ENCODE measurements around the gene SLC66A2. TPM values are rescaled to one million over a fixed set of nuclear protein-coding genes. Genes with fewer than 3 reads are reported as not detected.

SLC66A2 gene
- total RNA-seq, 4 donors from 2014 or later: 41.4 to 310 (median 78.5) TPM

DNA sequence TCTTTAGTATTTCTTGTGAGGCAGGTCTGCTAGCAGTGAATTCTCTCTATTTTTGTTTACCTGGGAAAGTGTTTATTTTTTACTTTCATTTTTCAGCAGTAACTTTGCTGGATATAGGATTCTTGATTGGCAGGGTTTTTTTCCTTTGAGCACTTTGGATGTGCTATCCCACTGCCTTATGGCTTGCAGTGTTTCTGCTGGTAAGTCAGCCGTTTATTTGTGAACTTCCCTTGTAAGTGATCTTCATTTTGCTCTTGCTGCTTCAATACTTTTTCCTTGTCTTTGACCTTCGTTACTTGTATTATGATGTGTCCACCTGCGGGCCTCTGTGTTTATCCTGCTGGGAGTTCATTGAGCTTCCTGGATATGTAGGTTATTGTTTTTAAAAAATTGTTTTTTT is 54.7 kb downstream of the SLC66A2 start:
- TF ChIP-seq, protein P1, sequence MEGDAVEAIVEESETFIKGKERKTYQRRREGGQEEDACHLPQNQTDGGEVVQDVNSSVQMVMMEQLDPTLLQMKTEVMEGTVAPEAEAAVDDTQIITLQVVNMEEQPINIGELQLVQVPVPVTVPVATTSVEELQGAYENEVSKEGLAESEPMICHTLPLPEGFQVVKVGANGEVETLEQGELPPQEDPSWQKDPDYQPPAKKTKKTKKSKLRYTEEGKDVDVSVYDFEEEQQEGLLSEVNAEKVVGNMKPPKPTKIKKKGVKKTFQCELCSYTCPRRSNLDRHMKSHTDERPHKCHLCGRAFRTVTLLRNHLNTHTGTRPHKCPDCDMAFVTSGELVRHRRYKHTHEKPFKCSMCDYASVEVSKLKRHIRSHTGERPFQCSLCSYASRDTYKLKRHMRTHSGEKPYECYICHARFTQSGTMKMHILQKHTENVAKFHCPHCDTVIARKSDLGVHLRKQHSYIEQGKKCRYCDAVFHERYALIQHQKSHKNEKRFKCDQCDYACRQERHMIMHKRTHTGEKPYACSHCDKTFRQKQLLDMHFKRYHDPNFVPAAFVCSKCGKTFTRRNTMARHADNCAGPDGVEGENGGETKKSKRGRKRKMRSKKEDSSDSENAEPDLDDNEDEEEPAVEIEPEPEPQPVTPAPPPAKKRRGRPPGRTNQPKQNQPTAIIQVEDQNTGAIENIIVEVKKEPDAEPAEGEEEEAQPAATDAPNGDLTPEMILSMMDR (IDR thresholded peaks at IDR 0.05; ENCODE audit: low read depth): no peak

DNA sequence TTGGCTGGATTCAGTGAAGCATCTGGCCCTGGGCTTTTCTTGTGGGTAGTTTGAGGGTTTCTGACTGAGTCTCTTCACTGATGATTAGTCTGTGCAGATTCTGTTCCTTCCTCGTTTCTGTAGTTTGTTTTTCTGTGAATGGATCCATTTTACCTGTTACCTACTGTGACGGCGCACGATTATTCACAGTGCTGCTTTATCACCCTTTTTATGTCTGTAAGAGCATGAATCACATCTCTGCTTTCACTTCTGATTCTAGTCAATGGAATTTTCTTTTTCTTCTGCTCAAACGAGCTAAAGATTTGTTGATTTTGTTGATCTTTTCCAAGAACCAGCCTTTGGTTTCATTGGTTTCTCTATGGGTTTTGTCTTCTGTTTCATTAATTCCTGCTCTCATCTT is 60.8 kb downstream of the SLC66A2 start:
- TF ChIP-seq, protein P1 (IDR thresholded peaks at IDR 0.05; ENCODE audit: low read depth): no peak

DNA sequence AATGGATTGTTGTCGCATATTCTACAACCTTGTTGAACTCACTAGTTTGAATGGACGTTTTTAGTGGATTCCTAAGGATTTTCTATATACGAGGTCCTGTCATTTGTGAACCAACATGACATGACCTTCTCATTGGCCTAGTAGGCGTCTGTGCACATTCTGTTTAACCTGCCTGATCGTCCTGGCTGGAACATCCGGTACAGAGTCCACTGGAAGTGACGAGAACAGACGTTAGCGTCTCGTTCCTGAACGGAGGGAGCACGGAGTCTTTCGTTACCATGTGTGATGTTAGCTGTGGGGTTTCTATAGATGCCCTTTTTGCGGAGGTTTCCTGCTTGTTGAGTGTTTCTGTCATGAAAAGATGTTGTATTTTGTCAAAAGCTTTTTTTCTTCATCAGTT is 61.9 kb downstream of the SLC66A2 start:
- TF ChIP-seq, protein P1 (IDR thresholded peaks at IDR 0.05; ENCODE audit: low read depth): no peak

DNA sequence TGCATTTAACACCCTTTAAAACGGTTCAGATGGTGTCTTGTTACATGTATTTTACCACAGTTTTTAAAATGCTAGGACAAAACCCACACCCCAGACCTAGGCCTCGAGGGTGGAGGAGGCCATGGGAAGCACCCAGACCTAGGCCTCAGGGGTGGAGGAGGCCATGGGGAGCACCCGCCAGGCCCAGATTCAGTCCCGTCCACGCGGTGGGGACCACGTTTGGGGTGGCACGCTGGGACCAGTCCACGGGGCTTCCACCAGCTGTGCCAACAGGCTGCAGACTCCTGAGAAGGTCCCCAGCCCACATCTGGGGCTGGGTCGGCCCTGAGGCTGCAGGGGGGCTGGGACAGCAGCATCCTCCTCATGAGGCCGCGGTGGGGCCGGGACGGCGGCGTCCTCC is 63.4 kb downstream of the SLC66A2 start:
- TF ChIP-seq, protein P1 (IDR thresholded peaks at IDR 0.05; ENCODE audit: low read depth): no peak

DNA sequence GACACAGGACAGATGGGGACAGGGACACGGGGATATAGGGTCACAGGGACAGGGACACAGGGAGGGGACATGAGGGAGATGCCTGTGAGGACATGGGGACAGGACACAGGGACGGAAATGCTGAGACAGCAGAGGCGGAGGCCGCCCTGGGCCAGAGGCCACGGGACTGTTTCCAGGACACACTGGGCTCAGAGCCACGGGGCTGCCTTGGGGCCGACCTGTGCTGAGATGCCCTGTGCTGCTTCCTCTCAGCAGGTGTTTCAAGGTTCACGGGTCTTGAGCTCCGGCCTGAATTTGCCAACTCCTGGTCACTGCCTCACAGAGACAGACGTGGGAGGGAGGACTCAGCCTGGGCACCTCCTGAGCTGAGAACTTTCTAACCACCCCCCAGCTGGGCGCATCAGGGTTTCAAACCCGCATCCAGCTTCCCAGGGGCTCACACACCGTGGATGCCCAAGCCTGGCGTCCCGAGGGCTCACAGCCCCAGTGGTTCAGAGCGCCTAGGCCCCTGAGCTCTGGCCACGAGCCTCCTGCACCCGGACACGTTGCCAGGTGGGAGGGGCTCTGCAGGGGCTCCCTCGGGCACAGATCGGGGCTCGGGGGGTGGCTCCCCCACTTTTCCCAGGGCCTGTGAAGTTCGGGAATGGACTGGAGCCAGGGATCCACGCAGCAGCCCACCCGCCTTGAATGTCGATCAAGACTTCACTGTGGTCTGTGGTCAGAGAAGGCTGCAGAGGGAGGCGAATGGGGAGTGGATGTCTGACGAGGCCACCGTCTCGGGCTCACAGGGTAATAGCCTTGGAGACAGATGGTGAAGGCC is 64.1 kb downstream of the SLC66A2 start:
- TF ChIP-seq, protein P1 (IDR thresholded peaks at IDR 0.05; ENCODE audit: low read depth): no peak

DNA sequence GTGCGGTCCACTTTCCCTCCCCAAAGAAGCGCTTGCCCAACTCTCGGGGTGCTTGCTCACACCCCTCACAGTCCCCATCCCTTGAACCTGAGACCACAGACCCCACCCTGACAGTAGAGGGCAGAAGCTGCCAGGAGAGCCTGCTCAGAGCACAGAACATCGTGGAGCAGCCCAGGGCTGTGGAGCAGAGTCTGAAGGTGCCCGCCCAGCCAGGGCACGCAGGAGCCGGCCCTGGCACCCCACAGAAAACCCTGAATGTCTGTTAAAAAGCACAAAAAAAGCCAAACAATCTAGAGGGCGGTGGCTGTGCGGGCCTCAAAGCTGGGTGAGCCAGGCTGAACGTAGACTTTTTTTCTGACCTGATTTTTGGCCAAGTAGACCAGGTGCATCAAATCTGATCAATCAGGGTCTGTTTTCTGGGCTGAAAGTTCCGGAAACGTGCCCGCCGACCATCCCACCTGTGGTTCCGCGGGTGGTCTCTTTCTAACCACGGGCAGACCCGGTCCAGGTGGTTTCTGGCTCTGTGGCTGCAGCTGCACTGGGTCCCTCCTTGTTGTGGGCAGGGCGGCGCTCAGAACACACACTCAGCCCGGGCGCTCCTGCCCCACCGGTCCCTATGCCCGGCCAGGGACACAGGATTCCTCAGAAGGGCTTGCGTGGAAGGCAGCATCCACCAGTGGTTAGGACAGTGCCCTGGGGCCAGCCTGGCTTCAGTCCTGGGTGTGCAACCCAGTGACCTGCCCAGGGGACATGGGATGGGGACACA is 66.3 kb downstream of the SLC66A2 start:
- TF ChIP-seq, protein P1 (IDR thresholded peaks at IDR 0.05; ENCODE audit: low read depth): no peak

DNA sequence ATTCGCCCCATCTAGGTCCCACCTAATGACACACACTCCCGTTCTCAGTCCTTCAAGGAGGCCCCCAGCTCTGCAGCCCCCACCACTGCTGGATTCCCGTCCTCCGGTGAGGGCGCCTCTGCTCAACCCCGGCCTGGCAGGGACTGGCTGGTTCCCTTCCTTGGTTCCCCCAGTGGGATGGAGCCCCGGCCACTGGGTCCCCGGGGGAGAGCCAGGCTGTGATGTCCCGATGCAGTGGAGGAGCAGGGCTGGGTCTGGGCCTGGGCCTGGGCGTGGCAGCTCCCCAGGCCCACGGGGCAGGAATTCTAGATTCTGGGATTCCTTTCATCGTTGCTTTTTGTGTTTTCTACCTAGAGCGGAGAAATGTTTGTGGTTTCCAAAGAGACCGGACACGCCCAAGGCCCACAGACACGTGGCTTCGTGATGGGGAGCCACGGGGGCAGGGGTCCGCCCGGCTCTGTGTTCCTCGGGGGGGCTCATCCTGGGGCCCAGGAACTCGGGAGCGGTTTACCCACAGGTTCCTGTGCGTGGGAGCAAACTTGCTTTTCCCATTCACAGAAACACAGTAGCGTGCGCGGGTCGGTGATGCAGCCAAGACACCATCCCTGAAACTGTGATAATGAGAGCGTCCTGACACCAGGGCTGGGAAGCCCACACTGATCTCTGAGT is 67.0 kb downstream of the SLC66A2 start:
- TF ChIP-seq, protein P1 (IDR thresholded peaks at IDR 0.05; ENCODE audit: low read depth): no peak
